DOHH2 (cell line): ENCODE measurements around the gene SIX2.

Source experiments
- H3F3A ChIP-seq: fragments of 200-600 bp; sonication (generic), shearing (Covaris generic); 2 replicates; pipeline ENCODE4 v1.6.0; 2016; ENCODE audit warnings: antibody characterized with exemption, mild to moderate bottlenecking; ENCODE audit not compliant: control insufficient read depth, insufficient read depth
- H3K27ac ChIP-seq: fragments of 200-600 bp; sonication (generic); 2 replicates; pipeline ENCODE4 v1.5.1; 2014; ENCODE audit warnings: low read depth, mild to moderate bottlenecking, low read length, moderate library complexity
- H3K27me3 ChIP-seq: fragments of 200-600 bp; sonication (generic); 2 replicates; pipeline ENCODE4 v1.6.1; 2014; ENCODE audit warnings: mild to moderate bottlenecking, low read length, mixed read lengths; ENCODE audit not compliant: control insufficient read depth
- H3K36me3 ChIP-seq: fragments of 200-600 bp; sonication (generic); 2 replicates; pipeline ENCODE4 v1.6.1; 2014; ENCODE audit warnings: mild to moderate bottlenecking, low read length, moderate library complexity, mixed read lengths; ENCODE audit not compliant: control insufficient read depth
- H3K4me1 ChIP-seq: fragments of 200-600 bp; sonication (generic); 2 replicates; pipeline ENCODE4 v1.6.1; 2014; ENCODE audit warnings: mild to moderate bottlenecking, low read length, mixed read lengths; ENCODE audit not compliant: control insufficient read depth
- H3K4me2 ChIP-seq: fragments of 200-600 bp; sonication (generic); 2 replicates; pipeline ENCODE4 v1.6.0; 2014; ENCODE audit warnings: mild to moderate bottlenecking, low read length, moderate library complexity
- H3K4me3 ChIP-seq: fragments of 200-600 bp; sonication (generic); 2 replicates; pipeline ENCODE4 v1.5.1; 2014; ENCODE audit warnings: mild to moderate bottlenecking, low read length, mixed read lengths
- H3K79me2 ChIP-seq: fragments of 200-600 bp; sonication (generic); 2 replicates; pipeline ENCODE4 v1.6.1; 2014; ENCODE audit warnings: mild to moderate bottlenecking, low read length, mixed read lengths; ENCODE audit not compliant: control insufficient read depth
- H3K9me2 ChIP-seq: fragments of 200-600 bp; sonication (generic); replicated peaks from 2 replicates; pipeline ENCODE4 v1.6.1; 2014; ENCODE audit warnings: mild to moderate bottlenecking, low read length, mixed read lengths; ENCODE audit not compliant: control insufficient read depth
- H3K9me3 ChIP-seq: fragments of 200-600 bp; sonication (generic); 2 replicates; pipeline ENCODE4 v1.6.1; 2014; ENCODE audit warnings: antibody characterized with exemption, low read length, mixed read lengths; ENCODE audit not compliant: control insufficient read depth, insufficient read depth
- H4K20me1 ChIP-seq: fragments of 200-600 bp; sonication (generic); 2 replicates; pipeline ENCODE4 v1.6.0; 2014; ENCODE audit warnings: low read depth, mild to moderate bottlenecking, antibody characterized with exemption, low read length, moderate library complexity; ENCODE audit not compliant: control insufficient read depth, insufficient read depth
- CTCF ChIP-seq: fragments of 200-600 bp; sonication (generic); IDR thresholded peaks from one replicate; pipeline ENCODE4 v1.5.1; 2014; ENCODE audit warnings: antibody characterized with exemption, mild to moderate bottlenecking, low read depth, low read length; ENCODE audit not compliant: poor library complexity, severe bottlenecking
- EZH2phosphoT487 ChIP-seq: fragments of 200-600 bp; sonication (generic); IDR thresholded peaks from 2 replicates; pipeline ENCODE4 v1.6.1; 2017; ENCODE audit warnings: borderline replicate concordance, mild to moderate bottlenecking, antibody characterized with exemption, low read length, moderate library complexity, mixed read lengths

SIX2 gene

GRCh38 chr2:45004562-45005191 is 4.6 kb downstream of the SIX2 start:
- no peaks in the 10 kb centered on the region for H4K20me1 ChIP-seq
- H3K4me3 ChIP-seq: no peak overlapping the region
- no peaks in the 10 kb centered on the region for H3K9me3 ChIP-seq
- H3K27ac ChIP-seq: no peak overlapping the region
- no peaks in the 10 kb centered on the region for H3K36me3 ChIP-seq
- no peaks in the 10 kb centered on the region for H3K4me1 ChIP-seq
- no peak overlapping the region for H3K4me2 ChIP-seq
- H3K79me2 ChIP-seq: no peaks in the 10 kb centered on the region
- peaks cover 10% of the 10 kb centered on the region for H3K27me3 ChIP-seq
- TF ChIP-seq EZH2phosphoT487 (no peak), CTCF (no peak)
- no peaks in the 10 kb centered on the region for H3K9me2 ChIP-seq
- no peaks in the 10 kb centered on the region for H3F3A ChIP-seq

- TF ChIP-seq EZH2phosphoT487 (no peak), CTCF (no peak)
- Histone ChIP-seq H3K4me2 (no peak overlapping the region), H3K79me2 (no peaks in the 10 kb centered on the region), H3K27ac (no peak overlapping the region), H3F3A (no peaks in the 10 kb centered on the region), H3K4me1 (no peaks in the 10 kb centered on the region), H3K9me2 (no peaks in the 10 kb centered on the region), H3K36me3 (no peaks in the 10 kb centered on the region), H3K27me3 (peaks cover 10% of the 10 kb centered on the region), H4K20me1 (no peaks in the 10 kb centered on the region), H3K9me3 (no peaks in the 10 kb centered on the region), H3K4me3 (no peak overlapping the region)
These were observed 5.4 kb downstream of the SIX2 start for GRCh38 chr2:45003579-45004551.

- H3F3A ChIP-seq: no peaks in the 10 kb centered on the region
- TF ChIP-seq CTCF (no peak), EZH2phosphoT487 (no peak)
- H3K79me2 ChIP-seq: no peaks in the 10 kb centered on the region
- no peak overlapping the region for H3K4me2 ChIP-seq
- H3K4me3 ChIP-seq: no peak overlapping the region
- no peaks in the 10 kb centered on the region for H3K36me3 ChIP-seq
- no peaks in the 10 kb centered on the region for H3K4me1 ChIP-seq
- H3K27ac ChIP-seq: no peak overlapping the region
- H3K9me3 ChIP-seq: no peaks in the 10 kb centered on the region
- H3K27me3 ChIP-seq: peaks cover 10% of the 10 kb centered on the region
- H3K9me2 ChIP-seq: no peaks in the 10 kb centered on the region
- H4K20me1 ChIP-seq: no peaks in the 10 kb centered on the region
These were observed 6.6 kb downstream of the SIX2 start for GRCh38 chr2:45002686-45003085.
